GM12878 (cell line): Measurements from ENCODE around the gene SLC15A4. TPM values are rescaled to one million over a fixed set of nuclear protein-coding genes. Genes with fewer than 3 reads are reported as not detected.

Experiments used
- BACH1 ChIP-seq: fragments of 450-650 bp; IDR thresholded peaks from 2 replicates; pipeline ENCODE4 v1.6.1; 2017; ENCODE audit warnings: mild to moderate bottlenecking, borderline replicate concordance
- E4F1 ChIP-seq: fragments of 450-650 bp; IDR thresholded peaks from 2 replicates; pipeline ENCODE4 v1.6.1; 2018; ENCODE audit warnings: borderline replicate concordance, mild to moderate bottlenecking; ENCODE audit not compliant: partially characterized antibody
- FOS ChIP-seq: IDR thresholded peaks from 3 replicates; pipeline ENCODE4 v1.6.1; 2011; ENCODE audit warnings: borderline replicate concordance; ENCODE audit not compliant: insufficient read length; ENCODE audit errors: extremely low read depth
- GATAD2B ChIP-seq: fragments of 450-650 bp; conservative IDR thresholded peaks from 2 replicates; pipeline ENCODE4 v1.6.1; 2017; ENCODE audit warnings: low read depth, mild to moderate bottlenecking, moderate library complexity
- IKZF2 ChIP-seq, 2 experiments: fragments of 450-650 bp; IDR thresholded peaks; 2 replicates each; pipeline ENCODE4 v1.6.1; 2017; ENCODE audit warnings: mild to moderate bottlenecking in 2 of 2, moderate library complexity in 2 of 2
- MTA3 ChIP-seq: IDR thresholded peaks from 2 replicates; pipeline ENCODE4 v1.6.1; 2012; ENCODE audit warnings: low read length, inconsistent platforms, borderline replicate concordance
- NR2F1 ChIP-seq: fragments of 450-650 bp; conservative IDR thresholded peaks from 2 replicates; pipeline ENCODE4 v1.6.1; 2017; ENCODE audit warnings: mild to moderate bottlenecking
- RB1 ChIP-seq: fragments of 450-650 bp; formaldehyde crosslinking; IDR thresholded peaks from 2 replicates; pipeline ENCODE4 v1.6.1; 2017; ENCODE audit warnings: mild to moderate bottlenecking, borderline replicate concordance
- SMARCA5 ChIP-seq: fragments of 450-650 bp; IDR thresholded peaks from 2 replicates; pipeline ENCODE4 v1.6.1; 2017; ENCODE audit warnings: mild to moderate bottlenecking
- SPI1 ChIP-seq: IDR thresholded peaks from 2 replicates; pipeline ENCODE4 v1.6.1; 2011; ENCODE audit warnings: low read depth, mild to moderate bottlenecking, low read length, moderate library complexity, borderline replicate concordance; ENCODE audit not compliant: insufficient read depth
- STAT3 ChIP-seq: IDR thresholded peaks from 2 replicates; pipeline ENCODE4 v1.6.1; 2011; ENCODE audit warnings: low read depth, low read length, improper control_type of control experiment
- YY1 ChIP-seq: IDR thresholded peaks from 2 replicates; pipeline ENCODE4 v1.6.1; 2011; ENCODE audit warnings: low read depth, mild to moderate bottlenecking, low read length
- ZNF207 ChIP-seq: fragments of 450-650 bp; IDR thresholded peaks from 2 replicates; pipeline ENCODE4 v1.6.1; 2014; ENCODE audit warnings: antibody characterized with exemption, mild to moderate bottlenecking, borderline replicate concordance
- ZNF24 ChIP-seq: fragments of 450-650 bp; IDR thresholded peaks from 2 replicates; pipeline ENCODE4 v1.6.1; 2017; ENCODE audit warnings: antibody characterized with exemption, mild to moderate bottlenecking
- ZNF384 ChIP-seq: IDR thresholded peaks from 2 replicates; pipeline ENCODE4 v1.6.1; 2012; ENCODE audit warnings: low read depth, mild to moderate bottlenecking, low read length, improper control_type of control experiment, borderline replicate concordance
- polyA plus RNA-seq, 11 experiments: library from polyadenylated mRNA; depleted of rRNA in 4 of 11; unstranded in 6 of 11; stranded (reverse) in 5 of 11; fragments of >200 nt; fragmentation: Nextera tagmentation in 4 of 11; fragmentation: Illumina TruSeq in 1 of 11; extraction: Ambion mirVana in 4 of 11; extraction: Trizol in 1 of 11; gene quantifications; 1 replicate in 1 of 11; 2 replicates in 10 of 11; pipeline versions ENCODE4 v1.2.1 to v1.2.3, GENCODE V29; 2011 to 2016; ENCODE audit warnings: inconsistent platforms in 2 of 11, missing spikeins in 2 of 11, low read depth in 1 of 11
- total RNA-seq, 4 experiments: library from RNA; depleted of rRNA in 3 of 4; stranded (reverse); fragments of >200 nt in 3 of 4; fragmentation: Illumina TruSeq in 1 of 4; extraction: Trizol in 1 of 4; gene quantifications; 2 replicates each; pipeline versions ENCODE4 v1.2.1 to v1.2.3, GENCODE V29; 2013 to 2021
- TF ChIP-seq, protein P1 (sequence below): fragments of 450-650 bp; formaldehyde crosslinking; IDR thresholded peaks from 2 replicates; pipeline ENCODE4 v1.5.0; 2022; ENCODE audit warnings: mild to moderate bottlenecking, missing genetic modification characterization
- TF ChIP-seq, protein P2 (sequence below): fragments of 450-650 bp; IDR thresholded peaks from 2 replicates; pipeline ENCODE4 v1.6.1; 2018; ENCODE audit warnings: mild to moderate bottlenecking, low read depth, moderate library complexity; ENCODE audit not compliant: partially characterized antibody

SLC15A4 gene
- total and polyA plus RNA-seq, 10 of the 15 experiments (the other 5 are each of a cell fraction or from before 2014, with no cell fraction given) = 12.7 to 257 (median 36.6) TPM

DNA sequence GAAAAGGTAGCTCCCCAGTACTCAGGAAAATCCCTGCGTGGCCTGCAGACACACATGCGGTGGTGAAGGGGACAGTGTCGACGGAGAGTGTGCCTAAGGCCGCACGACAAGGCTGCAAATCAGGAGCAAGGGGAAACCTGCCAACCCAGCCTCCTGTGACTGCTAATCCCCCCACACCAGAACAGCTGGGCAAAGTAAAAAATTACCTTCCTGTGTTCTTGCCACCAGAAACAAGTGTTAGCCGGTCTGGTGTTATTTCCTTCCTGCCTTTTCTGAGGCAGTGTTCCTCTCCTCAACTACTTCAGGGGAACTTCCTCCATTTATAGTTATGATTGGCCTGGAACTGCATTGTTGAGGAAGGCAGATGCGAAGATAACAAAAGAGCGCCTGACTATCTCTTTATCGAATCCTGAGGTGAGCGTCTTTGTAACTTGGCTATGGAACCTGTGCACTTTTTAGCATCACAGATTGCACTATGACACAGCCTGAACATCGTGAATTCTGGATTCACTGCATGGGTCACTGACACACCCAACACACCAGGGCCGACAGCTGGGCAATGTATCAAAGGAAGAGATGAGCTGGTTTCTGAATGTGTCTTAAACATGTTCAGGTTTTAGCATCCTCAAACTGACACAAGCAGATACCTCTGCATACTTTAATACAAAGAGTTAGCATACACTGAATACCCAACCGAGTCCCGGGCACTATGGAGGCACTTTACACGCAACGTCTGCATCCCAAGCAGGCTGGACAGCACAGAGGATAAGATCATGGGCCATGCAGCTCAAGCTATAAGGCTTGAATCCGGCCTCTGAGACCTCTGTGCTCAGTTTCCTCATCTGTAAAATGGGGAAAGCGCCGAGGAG, 28.9 kb downstream of the SLC15A4 start (continued):
- TF ChIP-seq E4F1 (no peak), IKZF2 (IDR thresholded peaks at IDR 0.05) (peak in 1 of 2 experiments; percentile 34; a peak in 1 of 4 replicates), BACH1 (peak; percentile 60; the same call in 1 of the 2 replicates), ZNF24 (no peak), MTA3 (no peak), STAT3 (no peak), FOS (no peak), RB1 (no peak), SPI1 (no peak), ZNF207 (no peak; the same call in 1 of the 2 replicates), YY1 (no peak), ZNF384 (no peak), NR2F1 (no peak), GATAD2B (no peak), SMARCA5 (no peak)
- TF ChIP-seq, protein P1, sequence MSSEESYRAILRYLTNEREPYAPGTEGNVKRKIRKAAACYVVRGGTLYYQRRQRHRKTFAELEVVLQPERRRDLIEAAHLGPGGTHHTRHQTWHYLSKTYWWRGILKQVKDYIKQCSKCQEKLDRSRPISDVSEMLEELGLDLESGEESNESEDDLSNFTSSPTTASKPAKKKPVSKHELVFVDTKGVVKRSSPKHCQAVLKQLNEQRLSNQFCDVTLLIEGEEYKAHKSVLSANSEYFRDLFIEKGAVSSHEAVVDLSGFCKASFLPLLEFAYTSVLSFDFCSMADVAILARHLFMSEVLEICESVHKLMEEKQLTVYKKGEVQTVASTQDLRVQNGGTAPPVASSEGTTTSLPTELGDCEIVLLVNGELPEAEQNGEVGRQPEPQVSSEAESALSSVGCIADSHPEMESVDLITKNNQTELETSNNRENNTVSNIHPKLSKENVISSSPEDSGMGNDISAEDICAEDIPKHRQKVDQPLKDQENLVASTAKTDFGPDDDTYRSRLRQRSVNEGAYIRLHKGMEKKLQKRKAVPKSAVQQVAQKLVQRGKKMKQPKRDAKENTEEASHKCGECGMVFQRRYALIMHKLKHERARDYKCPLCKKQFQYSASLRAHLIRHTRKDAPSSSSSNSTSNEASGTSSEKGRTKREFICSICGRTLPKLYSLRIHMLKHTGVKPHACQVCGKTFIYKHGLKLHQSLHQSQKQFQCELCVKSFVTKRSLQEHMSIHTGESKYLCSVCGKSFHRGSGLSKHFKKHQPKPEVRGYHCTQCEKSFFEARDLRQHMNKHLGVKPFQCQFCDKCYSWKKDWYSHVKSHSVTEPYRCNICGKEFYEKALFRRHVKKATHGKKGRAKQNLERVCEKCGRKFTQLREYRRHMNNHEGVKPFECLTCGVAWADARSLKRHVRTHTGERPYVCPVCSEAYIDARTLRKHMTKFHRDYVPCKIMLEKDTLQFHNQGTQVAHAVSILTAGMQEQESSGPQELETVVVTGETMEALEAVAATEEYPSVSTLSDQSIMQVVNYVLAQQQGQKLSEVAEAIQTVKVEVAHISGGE (CRISPR knock-in tag) = no peak
- TF ChIP-seq, protein P2, sequence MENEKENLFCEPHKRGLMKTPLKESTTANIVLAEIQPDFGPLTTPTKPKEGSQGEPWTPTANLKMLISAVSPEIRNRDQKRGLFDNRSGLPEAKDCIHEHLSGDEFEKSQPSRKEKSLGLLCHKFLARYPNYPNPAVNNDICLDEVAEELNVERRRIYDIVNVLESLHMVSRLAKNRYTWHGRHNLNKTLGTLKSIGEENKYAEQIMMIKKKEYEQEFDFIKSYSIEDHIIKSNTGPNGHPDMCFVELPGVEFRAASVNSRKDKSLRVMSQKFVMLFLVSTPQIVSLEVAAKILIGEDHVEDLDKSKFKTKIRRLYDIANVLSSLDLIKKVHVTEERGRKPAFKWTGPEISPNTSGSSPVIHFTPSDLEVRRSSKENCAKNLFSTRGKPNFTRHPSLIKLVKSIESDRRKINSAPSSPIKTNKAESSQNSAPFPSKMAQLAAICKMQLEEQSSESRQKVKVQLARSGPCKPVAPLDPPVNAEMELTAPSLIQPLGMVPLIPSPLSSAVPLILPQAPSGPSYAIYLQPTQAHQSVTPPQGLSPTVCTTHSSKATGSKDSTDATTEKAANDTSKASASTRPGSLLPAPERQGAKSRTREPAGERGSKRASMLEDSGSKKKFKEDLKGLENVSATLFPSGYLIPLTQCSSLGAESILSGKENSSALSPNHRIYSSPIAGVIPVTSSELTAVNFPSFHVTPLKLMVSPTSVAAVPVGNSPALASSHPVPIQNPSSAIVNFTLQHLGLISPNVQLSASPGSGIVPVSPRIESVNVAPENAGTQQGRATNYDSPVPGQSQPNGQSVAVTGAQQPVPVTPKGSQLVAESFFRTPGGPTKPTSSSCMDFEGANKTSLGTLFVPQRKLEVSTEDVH = peak; percentile 29
